Neural progenitor cell (in vitro differentiated cells): Measurements from ENCODE around the gene ZCCHC8. TPM values are rescaled to one million over a fixed set of nuclear protein-coding genes. Genes with fewer than 3 reads are reported as not detected.
"Not testable (repeated sequence)": the region's sequence is repeated elsewhere in the genome, so short reads cannot be mapped to it uniquely, and the experiment has no call there.

Experiments used
- DNase-seq: peaks from one replicate; pipeline ENCODE4 v3.0.0-alpha.2; 2016; ENCODE audit warnings: low spot score
- H2AFZ ChIP-seq: fragments of 200-600 bp; sonication (generic); replicated peaks from 2 replicates; pipeline ENCODE4 v1.6.1; 2016; ENCODE audit warnings: antibody characterized with exemption
- H3F3A ChIP-seq: fragments of 200-600 bp; sonication (generic); 2 replicates; pipeline ENCODE4 v1.6.1; 2016; ENCODE audit warnings: antibody characterized with exemption, low read depth
- H3K27ac ChIP-seq: fragments of 200-600 bp; sonication (generic); 2 replicates; pipeline ENCODE4 v1.5.1; 2016; ENCODE audit warnings: mild to moderate bottlenecking
- H3K27me3 ChIP-seq: fragments of 200-600 bp; sonication (generic); 2 replicates; pipeline ENCODE4 v1.6.1; 2016; ENCODE audit warnings: mild to moderate bottlenecking, moderate library complexity
- H3K36me3 ChIP-seq: fragments of 200-600 bp; sonication (generic); 2 replicates; pipeline ENCODE4 v1.5.1; 2016
- H3K4me1 ChIP-seq: fragments of 200-600 bp; sonication (generic); 2 replicates; pipeline ENCODE4 v1.6.1; 2016; ENCODE audit warnings: mixed run types
- H3K4me2 ChIP-seq: fragments of 200-600 bp; sonication (generic); 2 replicates; pipeline ENCODE4 v1.6.1; 2016
- H3K4me3 ChIP-seq: fragments of 200-600 bp; sonication (generic); 2 replicates; pipeline ENCODE4 v1.5.1; 2016
- H3K79me2 ChIP-seq: fragments of 200-600 bp; sonication (generic); 2 replicates; pipeline ENCODE4 v1.6.1; 2016; ENCODE audit warnings: low read depth
- H3K9ac ChIP-seq: fragments of 200-600 bp; sonication (generic); 2 replicates; pipeline ENCODE4 v1.6.1; 2016
- H3K9me3 ChIP-seq: fragments of 200-600 bp; sonication (generic); 2 replicates; pipeline ENCODE4 v1.5.1; 2016; ENCODE audit warnings: low read depth
- H4K20me1 ChIP-seq: fragments of 200-600 bp; sonication (generic); 2 replicates; pipeline ENCODE4 v1.6.1; 2016; ENCODE audit warnings: low read depth
- H3K27ac Mint-ChIP-seq: 3 replicates; pipeline ENCODE4 v1.8.0; 2021; ENCODE audit warnings: mixed read lengths
- H3K27me3 Mint-ChIP-seq: 2 replicates; pipeline ENCODE4 v1.8.0; 2022; ENCODE audit warnings: low read depth, mild to moderate bottlenecking, inconsistent platforms, moderate library complexity, mixed read lengths; ENCODE audit not compliant: insufficient read depth
- H3K36me3 Mint-ChIP-seq: 3 replicates; pipeline ENCODE4 v1.8.0; 2021; ENCODE audit warnings: mixed read lengths
- H3K4me1 Mint-ChIP-seq: 3 replicates; pipeline ENCODE4 v1.8.0; 2021; ENCODE audit warnings: mixed read lengths
- H3K4me3 Mint-ChIP-seq: 3 replicates; pipeline ENCODE4 v1.8.0; 2021; ENCODE audit warnings: mild to moderate bottlenecking, moderate library complexity, mixed read lengths
- H3K9me3 Mint-ChIP-seq: 3 replicates; pipeline ENCODE4 v1.8.0; 2020; ENCODE audit warnings: mixed read lengths
- EZH2 ChIP-seq: fragments of 200-600 bp; sonication (generic); IDR thresholded peaks from 2 replicates; pipeline ENCODE4 v1.6.1; 2017; ENCODE audit warnings: antibody characterized with exemption, mild to moderate bottlenecking, moderate library complexity
- EZH2phosphoT487 ChIP-seq: fragments of 200-600 bp; sonication (generic); IDR thresholded peaks from 2 replicates; pipeline ENCODE4 v1.6.1; 2017; ENCODE audit warnings: antibody characterized with exemption
- total RNA-seq: library from RNA; depleted of rRNA; stranded (reverse); fragments of >200 nt; gene quantifications from 2 replicates; pipeline ENCODE4 v1.2.3, GENCODE V29; 2015; ENCODE audit warnings: low replicate concordance
- TF ChIP-seq, protein P1 (sequence below): fragments of 200-600 bp; sonication (generic); IDR thresholded peaks from 2 replicates; pipeline ENCODE4 v1.5.1; 2017; ENCODE audit warnings: antibody characterized with exemption, mild to moderate bottlenecking

The ZCCHC8 gene
- total RNA-seq, 1 donor from 2014 or later, result 49.1 TPM

- H3K9ac ChIP-seq, result no peak overlapping the region
- Mint-ChIP-seq H3K36me3 (peaks cover 32% of the 10 kb centered on the region), H3K27me3 (no peaks in the 10 kb centered on the region), H3K9me3 (no peaks in the 10 kb centered on the region), H3K4me3 (no peak overlapping the region), H3K4me1 (peaks cover 6% of the 10 kb centered on the region), H3K27ac (no peak overlapping the region)
- H3K4me2 ChIP-seq, result no peak overlapping the region
- H3K9me3 ChIP-seq, result no peaks in the 10 kb centered on the region
- H3K27me3 ChIP-seq, result no peaks in the 10 kb centered on the region
- no peak for DNase-seq
- H3K27ac ChIP-seq, result no peak overlapping the region
- TF ChIP-seq, protein P1, sequence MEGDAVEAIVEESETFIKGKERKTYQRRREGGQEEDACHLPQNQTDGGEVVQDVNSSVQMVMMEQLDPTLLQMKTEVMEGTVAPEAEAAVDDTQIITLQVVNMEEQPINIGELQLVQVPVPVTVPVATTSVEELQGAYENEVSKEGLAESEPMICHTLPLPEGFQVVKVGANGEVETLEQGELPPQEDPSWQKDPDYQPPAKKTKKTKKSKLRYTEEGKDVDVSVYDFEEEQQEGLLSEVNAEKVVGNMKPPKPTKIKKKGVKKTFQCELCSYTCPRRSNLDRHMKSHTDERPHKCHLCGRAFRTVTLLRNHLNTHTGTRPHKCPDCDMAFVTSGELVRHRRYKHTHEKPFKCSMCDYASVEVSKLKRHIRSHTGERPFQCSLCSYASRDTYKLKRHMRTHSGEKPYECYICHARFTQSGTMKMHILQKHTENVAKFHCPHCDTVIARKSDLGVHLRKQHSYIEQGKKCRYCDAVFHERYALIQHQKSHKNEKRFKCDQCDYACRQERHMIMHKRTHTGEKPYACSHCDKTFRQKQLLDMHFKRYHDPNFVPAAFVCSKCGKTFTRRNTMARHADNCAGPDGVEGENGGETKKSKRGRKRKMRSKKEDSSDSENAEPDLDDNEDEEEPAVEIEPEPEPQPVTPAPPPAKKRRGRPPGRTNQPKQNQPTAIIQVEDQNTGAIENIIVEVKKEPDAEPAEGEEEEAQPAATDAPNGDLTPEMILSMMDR, result no peak
- no peak for TF ChIP-seq EZH2phosphoT487
- no peak for TF ChIP-seq EZH2
- H3K4me1 ChIP-seq, result no peaks in the 10 kb centered on the region
- H3K4me3 ChIP-seq, result no peak overlapping the region
- H4K20me1 ChIP-seq, result no peaks in the 10 kb centered on the region
- no peaks in the 10 kb centered on the region for H3K36me3 ChIP-seq
- peaks cover 15% of the 10 kb centered on the region for H3F3A ChIP-seq
- H2AFZ ChIP-seq, result no peak overlapping the region
- no peaks in the 10 kb centered on the region for H3K79me2 ChIP-seq
Measured at GRCh38 chr12:122473543-122474323, 27.0 kb downstream of the ZCCHC8 start.

GRCh38 chr12:122471324-122472226 lies 29.2 kb downstream of the ZCCHC8 start:
- Histone ChIP-seq H3K27ac (no peak overlapping the region), H3K4me2 (no peak overlapping the region), H3F3A (peaks cover 15% of the 10 kb centered on the region), H3K27me3 (no peaks in the 10 kb centered on the region), H3K9ac (no peak overlapping the region), H4K20me1 (no peaks in the 10 kb centered on the region), H2AFZ (no peak overlapping the region), H3K4me3 (no peak overlapping the region), H3K9me3 (no peaks in the 10 kb centered on the region), H3K79me2 (no peaks in the 10 kb centered on the region), H3K4me1 (no peaks in the 10 kb centered on the region), H3K36me3 (no peaks in the 10 kb centered on the region)
- H3K36me3 Mint-ChIP-seq, result peaks cover 19% of the 10 kb centered on the region
- DNase-seq, result peak; percentile 48
- H3K9me3 Mint-ChIP-seq, result no peaks in the 10 kb centered on the region
- TF ChIP-seq EZH2 (no peak), EZH2phosphoT487 (no peak)
- TF ChIP-seq, protein P1, result peak; percentile 90
- H3K27ac Mint-ChIP-seq, result no peak overlapping the region
- no peaks in the 10 kb centered on the region for H3K27me3 Mint-ChIP-seq
- H3K4me3 Mint-ChIP-seq, result no peak overlapping the region
- peaks cover 6% of the 10 kb centered on the region for H3K4me1 Mint-ChIP-seq

DNA sequence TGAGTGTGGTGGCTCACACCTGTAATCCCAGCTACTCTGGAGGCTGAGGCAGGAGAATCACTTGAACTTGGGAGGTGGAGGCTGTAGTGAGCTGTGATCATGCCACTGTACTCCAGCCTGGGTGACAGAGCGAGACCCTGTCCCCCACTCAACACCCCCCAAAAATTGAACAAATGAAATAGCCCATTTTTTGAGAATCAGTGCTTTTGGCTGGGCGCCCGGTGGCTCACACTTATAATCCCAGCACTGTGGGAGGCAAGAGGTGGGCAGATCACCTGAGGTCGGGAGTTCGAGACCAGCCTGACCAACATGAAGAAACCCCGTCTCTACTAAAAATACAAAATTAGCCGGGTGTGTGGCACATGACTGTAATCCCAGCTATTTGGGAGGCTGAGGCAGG lies 30.2 kb downstream of the ZCCHC8 start:
- H3K27ac ChIP-seq, H3K4me3 Mint-ChIP-seq, H2AFZ ChIP-seq, H4K20me1 ChIP-seq, H3K9me3 Mint-ChIP-seq, H3K36me3 ChIP-seq, H3K4me2 ChIP-seq, H3K4me1 ChIP-seq, H3K4me1 Mint-ChIP-seq, H3K79me2 ChIP-seq, DNase-seq, H3K27me3 ChIP-seq, H3K27me3 Mint-ChIP-seq, H3K9me3 ChIP-seq, H3K27ac Mint-ChIP-seq, H3K9ac ChIP-seq, H3K4me3 ChIP-seq: not testable (repeated sequence)
- peaks cover 11% of the 10 kb centered on the region for H3K36me3 Mint-ChIP-seq
- peaks cover 15% of the 10 kb centered on the region for H3F3A ChIP-seq

- not testable (repeated sequence) for H3K4me1 ChIP-seq, H3K36me3 Mint-ChIP-seq, H3K4me1 Mint-ChIP-seq, DNase-seq, H4K20me1 ChIP-seq, H3K4me3 Mint-ChIP-seq, H3K9ac ChIP-seq, H3K27me3 Mint-ChIP-seq, H3K4me3 ChIP-seq, H3K27ac ChIP-seq, H3K27me3 ChIP-seq, H2AFZ ChIP-seq, H3K9me3 ChIP-seq, H3K4me2 ChIP-seq, H3K79me2 ChIP-seq, H3K36me3 ChIP-seq, H3K9me3 Mint-ChIP-seq
- H3F3A ChIP-seq, result peaks cover 15% of the 10 kb centered on the region
- H3K27ac Mint-ChIP-seq, result peak overlapping the region; percentile 82
Measured at GRCh38 chr12:122469856-122470255, 30.9 kb downstream of the ZCCHC8 start.
